ENCODE data around the gene NLRP7.
"Not testable (repeated sequence)": the region's sequence is repeated elsewhere in the genome, so short reads cannot be mapped to it uniquely, and the experiment has no call there.

The NLRP7 gene

DNA sequence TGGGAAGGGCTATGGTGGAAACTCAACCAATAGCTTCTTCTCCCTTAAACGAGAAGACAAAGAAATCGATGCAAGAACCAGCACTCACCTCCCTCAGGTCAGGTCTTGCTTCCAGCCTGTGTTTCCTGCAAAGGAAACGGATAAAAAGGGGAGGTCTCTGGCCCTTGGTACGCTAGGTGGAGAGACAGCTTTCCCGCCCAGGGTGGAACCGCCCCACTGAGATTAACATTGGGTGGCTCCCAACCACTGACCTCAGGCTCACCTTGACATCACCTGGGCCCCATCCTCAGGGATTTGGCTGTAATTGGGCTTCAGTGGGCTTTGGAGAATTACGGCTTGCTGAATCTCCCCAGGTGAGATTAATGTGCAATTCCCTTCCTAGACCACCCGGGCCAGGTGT lies at the start of gene NLRP7:
Gene NLRP7 (minus strand): TSS at position 150 of the 400 bp plus-strand sequence.
- Histone ChIP-seq H3K36me3 (no peaks in the 10 kb centered on the region), H3K4me1 (ENCODE audit: control insufficient read depth in 1 of 2, insufficient read depth in 1 of 2, low read depth in 1 of 2, low read length in 1 of 2) (no peaks in the 10 kb centered on the region), H3K27me3 (peaks cover 30% of the 10 kb centered on the region), H3K9me3 (no peaks in the 10 kb centered on the region), H3K27ac (no peak within 1 kb of the TSS), H3K4me3 (ENCODE audit: low read depth in 1 of 2, low read length in 1 of 2) (no peak within 1 kb of the TSS)
- TF ChIP-seq, protein P1, sequence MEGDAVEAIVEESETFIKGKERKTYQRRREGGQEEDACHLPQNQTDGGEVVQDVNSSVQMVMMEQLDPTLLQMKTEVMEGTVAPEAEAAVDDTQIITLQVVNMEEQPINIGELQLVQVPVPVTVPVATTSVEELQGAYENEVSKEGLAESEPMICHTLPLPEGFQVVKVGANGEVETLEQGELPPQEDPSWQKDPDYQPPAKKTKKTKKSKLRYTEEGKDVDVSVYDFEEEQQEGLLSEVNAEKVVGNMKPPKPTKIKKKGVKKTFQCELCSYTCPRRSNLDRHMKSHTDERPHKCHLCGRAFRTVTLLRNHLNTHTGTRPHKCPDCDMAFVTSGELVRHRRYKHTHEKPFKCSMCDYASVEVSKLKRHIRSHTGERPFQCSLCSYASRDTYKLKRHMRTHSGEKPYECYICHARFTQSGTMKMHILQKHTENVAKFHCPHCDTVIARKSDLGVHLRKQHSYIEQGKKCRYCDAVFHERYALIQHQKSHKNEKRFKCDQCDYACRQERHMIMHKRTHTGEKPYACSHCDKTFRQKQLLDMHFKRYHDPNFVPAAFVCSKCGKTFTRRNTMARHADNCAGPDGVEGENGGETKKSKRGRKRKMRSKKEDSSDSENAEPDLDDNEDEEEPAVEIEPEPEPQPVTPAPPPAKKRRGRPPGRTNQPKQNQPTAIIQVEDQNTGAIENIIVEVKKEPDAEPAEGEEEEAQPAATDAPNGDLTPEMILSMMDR (IDR thresholded peaks at IDR 0.05) = no peak

DNA sequence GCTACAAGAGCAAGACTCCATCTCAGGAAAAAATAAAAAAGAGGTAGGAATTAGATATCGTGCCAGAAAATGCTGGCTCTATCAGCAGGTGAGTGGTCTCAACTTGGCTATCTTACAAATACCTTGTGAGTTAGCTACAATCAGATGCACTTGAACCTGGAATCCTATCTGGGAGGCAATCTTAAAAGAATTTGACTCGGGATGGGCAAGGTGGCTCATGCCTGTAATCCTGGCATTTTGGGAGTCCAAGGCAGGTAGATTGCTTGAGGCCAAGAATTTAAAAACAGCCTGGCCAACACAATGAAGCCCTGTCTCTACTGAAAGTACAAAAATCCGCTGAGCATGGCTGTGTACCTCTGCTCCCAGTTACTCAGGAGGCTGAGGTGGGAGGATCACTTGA lies 48.2 kb upstream of the NLRP7 start:
- Histone ChIP-seq H3K4me3 (ENCODE audit: low read depth in 1 of 2, low read length in 1 of 2) (no peak overlapping the region), H3K4me1 (ENCODE audit: control insufficient read depth in 1 of 2, insufficient read depth in 1 of 2, low read depth in 1 of 2, low read length in 1 of 2) (no peaks in the 10 kb centered on the region), H3K27ac (no peak overlapping the region), H3K9me3 (no peaks in the 10 kb centered on the region), H3K27me3 (no peaks in the 10 kb centered on the region), H3K36me3 (no peaks in the 10 kb centered on the region)
- TF ChIP-seq, protein P1 (IDR thresholded peaks at IDR 0.05) = no peak

DNA sequence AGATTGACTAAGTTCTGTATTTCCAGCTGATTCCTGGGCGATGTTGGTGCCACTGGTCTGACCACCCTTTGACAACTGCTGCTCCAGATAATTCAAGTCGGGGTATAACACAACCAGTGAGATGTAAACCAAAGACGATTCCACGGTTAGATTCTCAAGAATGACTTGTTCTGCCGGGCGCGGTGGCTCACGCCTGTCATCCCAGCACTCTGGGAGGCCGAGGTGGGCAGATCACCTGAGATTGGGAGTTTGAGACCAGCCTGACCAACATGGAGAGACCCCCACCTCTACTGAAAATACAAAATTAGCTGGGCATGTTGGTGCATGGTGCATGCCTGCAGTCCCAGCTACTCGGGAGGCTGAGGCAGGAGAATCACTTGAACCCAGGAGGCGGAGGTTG lies 42.2 kb upstream of the NLRP7 start:
- H3K36me3 ChIP-seq; H3K4me1 ChIP-seq (ENCODE audit: control insufficient read depth in 1 of 2, insufficient read depth in 1 of 2, low read depth in 1 of 2, low read length in 1 of 2); H3K27ac ChIP-seq; H3K9me3 ChIP-seq; H3K27me3 ChIP-seq; H3K4me3 ChIP-seq (ENCODE audit: low read depth in 1 of 2, low read length in 1 of 2): not testable (repeated sequence)

DNA sequence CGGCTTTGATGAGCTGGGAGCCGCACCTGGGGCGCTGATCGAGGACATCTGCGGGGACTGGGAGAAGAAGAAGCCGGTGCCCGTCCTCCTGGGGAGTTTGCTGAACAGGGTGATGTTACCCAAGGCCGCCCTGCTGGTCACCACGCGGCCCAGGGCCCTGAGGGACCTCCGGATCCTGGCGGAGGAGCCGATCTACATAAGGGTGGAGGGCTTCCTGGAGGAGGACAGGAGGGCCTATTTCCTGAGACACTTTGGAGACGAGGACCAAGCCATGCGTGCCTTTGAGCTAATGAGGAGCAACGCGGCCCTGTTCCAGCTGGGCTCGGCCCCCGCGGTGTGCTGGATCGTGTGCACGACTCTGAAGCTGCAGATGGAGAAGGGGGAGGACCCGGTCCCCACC lies 35.2 kb upstream of the NLRP7 start:
- H3K27ac ChIP-seq; H3K4me1 ChIP-seq (ENCODE audit: control insufficient read depth in 1 of 2, insufficient read depth in 1 of 2, low read depth in 1 of 2, low read length in 1 of 2); H3K27me3 ChIP-seq; H3K36me3 ChIP-seq; H3K9me3 ChIP-seq; H3K4me3 ChIP-seq (ENCODE audit: low read depth in 1 of 2, low read length in 1 of 2): not testable (repeated sequence)

DNA sequence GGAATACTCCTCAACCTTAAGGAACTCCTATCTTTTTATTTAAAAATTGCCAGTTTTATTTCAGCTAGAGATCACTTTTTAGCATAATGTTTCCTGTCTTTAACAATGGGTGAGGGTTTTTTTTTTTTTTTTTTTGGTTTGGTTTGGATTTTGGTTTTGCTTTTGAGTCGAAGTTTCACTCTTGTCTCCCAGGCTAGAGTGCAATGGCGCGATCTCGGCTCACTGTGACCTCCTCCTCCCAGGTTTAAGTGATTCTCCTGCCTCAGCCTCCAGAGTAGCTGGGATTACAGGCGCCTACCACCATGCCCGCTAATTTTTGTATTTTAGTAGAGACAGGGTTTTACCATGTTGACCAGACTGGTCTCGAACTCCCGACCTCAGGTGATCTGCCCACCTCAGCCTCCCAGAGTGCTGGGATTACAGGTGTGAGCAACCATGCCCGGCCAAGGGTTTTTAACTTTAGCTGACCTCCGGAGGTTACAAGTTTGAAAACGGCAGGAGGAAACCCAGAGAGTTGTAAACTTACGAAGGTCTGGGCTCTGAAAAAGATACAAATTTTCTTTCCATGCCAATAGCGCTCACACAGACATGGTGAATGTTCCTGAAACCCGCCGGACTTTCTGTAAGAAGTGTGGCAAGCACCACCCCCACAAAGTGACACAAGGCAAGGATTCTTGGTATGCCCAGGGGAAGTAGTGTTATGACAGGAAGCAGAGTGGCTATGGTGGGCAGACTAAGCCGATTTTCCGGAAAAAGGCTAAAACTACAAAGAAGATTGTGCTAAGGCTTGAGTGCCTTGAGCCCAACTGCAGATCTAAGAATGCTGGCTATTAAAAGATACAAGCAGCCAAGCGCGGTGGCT lies 26.1 kb upstream of the NLRP7 start:
- peaks cover 15% of the 10 kb centered on the region for H3K27me3 ChIP-seq
- H3K27ac ChIP-seq; H3K36me3 ChIP-seq; H3K4me1 ChIP-seq (ENCODE audit: control insufficient read depth in 1 of 2, insufficient read depth in 1 of 2, low read depth in 1 of 2, low read length in 1 of 2); H3K4me3 ChIP-seq (ENCODE audit: low read depth in 1 of 2, low read length in 1 of 2); H3K9me3 ChIP-seq: not testable (repeated sequence)

DNA sequence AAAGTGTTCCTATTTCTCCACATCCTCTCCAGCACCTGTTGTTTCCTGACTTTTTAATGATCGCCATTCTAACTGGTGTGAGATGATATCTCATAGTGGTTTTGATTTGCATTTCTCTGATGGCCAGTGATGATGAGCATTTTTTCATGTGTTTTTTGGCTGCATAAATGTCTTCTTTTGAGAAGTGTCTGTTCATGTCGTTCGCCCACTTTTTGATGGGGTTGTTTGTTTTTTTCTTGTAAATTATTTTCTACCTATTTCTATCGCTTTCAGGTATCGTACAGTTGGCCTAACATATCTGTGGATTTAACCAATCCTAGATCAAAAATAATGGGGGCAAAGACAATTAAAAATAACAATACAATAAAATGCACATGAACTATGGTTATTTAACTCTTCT lies 24.1 kb upstream of the NLRP7 start:
- not testable (repeated sequence) for H3K4me1 ChIP-seq (ENCODE audit: control insufficient read depth in 1 of 2, insufficient read depth in 1 of 2, low read depth in 1 of 2, low read length in 1 of 2); H3K27ac ChIP-seq; H3K9me3 ChIP-seq; H3K36me3 ChIP-seq; H3K4me3 ChIP-seq (ENCODE audit: low read depth in 1 of 2, low read length in 1 of 2)
- peaks cover 15% of the 10 kb centered on the region for H3K27me3 ChIP-seq

DNA sequence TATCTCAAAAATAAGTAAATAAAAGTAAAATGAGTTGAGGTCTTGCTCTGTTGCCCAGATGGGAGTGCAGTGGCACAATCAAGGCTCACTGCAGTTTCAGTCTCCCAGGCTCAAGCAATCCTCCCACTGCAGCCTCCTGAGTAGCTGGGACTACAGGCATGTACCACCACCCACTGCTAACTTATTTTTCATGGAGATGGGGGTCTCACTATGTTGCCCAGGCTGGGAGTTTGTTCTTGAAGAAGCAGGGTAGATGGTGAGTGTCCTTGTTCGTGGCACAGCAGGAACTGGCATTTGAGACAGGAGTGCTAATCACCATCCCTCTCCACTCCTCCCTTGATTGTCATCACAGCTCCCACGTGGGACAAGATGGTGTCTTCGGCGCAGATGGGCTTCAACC lies 22.3 kb upstream of the NLRP7 start:
- TF ChIP-seq, protein P1 (IDR thresholded peaks at IDR 0.05) = no peak
- H3K9me3 ChIP-seq = no peaks in the 10 kb centered on the region
- H3K4me1 ChIP-seq (ENCODE audit: control insufficient read depth in 1 of 2, insufficient read depth in 1 of 2, low read depth in 1 of 2, low read length in 1 of 2) = no peaks in the 10 kb centered on the region
- H3K36me3 ChIP-seq = no peaks in the 10 kb centered on the region
- no peak overlapping the region for H3K27ac ChIP-seq
- no peak overlapping the region for H3K4me3 ChIP-seq (ENCODE audit: low read depth in 1 of 2, low read length in 1 of 2)
- peaks cover 15% of the 10 kb centered on the region for H3K27me3 ChIP-seq
